ENCODE results near the gene WSCD1.

Gene WSCD1

GRCh38 chr17:6085812-6086211, 15.6 kb downstream of the WSCD1 start:
- no peak for DNase-seq (ENCODE audit: low read depth, low spot score)

DNA sequence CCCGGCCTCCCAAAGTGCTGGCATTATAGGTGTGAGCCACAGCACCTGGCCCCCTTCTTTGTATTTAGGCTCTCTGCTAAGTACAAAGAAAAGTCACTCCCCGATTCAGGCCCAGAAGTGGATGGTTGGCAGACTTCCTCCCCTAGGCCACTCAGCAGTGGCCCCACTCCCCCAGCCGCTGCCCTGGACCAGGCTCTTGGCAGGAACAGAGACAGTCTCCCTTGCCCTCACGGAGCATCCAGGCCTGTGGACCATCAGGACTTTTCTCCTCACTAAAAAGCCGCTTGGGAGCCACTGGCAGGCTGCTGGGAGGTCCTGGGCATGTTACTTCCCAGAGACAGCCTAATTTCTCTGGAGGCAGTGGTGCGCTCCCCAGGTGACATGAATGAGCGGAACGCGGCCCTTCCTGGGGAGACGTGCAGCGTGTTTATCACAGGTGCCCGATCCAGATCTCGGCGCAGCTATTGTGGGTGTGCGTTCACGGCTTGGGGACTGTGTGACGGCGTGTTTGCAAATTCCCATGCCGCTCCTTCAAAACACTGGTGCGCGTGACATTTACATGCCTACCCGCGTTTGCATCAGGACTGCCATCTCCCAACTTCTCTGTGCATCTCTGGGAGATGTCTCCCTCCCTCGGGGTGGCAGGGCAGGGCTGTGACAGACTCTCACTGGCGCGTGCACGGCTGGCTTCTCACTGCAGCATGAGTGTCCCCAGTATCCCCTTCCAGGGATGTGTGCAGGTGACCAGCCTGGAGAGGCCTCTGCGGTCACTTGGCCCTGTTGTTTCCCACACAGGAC, 16.6 kb downstream of the WSCD1 start:
- no peak for DNase-seq (ENCODE audit: low read depth, low spot score)

DNA sequence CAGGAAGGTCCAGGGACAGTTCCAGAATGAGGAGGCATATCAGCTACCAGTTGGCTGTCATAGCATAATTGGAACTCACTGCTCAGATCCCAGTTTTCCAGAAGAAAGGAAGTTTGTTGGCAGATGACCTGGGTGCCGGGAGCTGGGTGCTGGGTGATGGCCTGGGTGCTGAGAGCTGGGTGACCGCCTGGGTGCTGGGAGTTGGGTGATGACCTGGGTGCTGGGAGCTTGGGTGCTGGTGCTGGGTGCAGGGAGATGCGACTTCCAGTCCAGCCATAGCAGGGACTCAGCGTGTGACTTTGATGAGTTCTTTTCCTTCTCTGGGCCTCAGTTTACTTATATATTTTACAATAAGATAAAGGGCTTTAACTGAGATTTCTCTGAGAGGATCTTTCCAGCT, 18.0 kb downstream of the WSCD1 start:
- no peak for DNase-seq (ENCODE audit: low read depth, low spot score)

- no peak for DNase-seq (ENCODE audit: low read depth, low spot score)
These were observed 20.1 kb downstream of the WSCD1 start for GRCh38 chr17:6090253-6090652.

DNA sequence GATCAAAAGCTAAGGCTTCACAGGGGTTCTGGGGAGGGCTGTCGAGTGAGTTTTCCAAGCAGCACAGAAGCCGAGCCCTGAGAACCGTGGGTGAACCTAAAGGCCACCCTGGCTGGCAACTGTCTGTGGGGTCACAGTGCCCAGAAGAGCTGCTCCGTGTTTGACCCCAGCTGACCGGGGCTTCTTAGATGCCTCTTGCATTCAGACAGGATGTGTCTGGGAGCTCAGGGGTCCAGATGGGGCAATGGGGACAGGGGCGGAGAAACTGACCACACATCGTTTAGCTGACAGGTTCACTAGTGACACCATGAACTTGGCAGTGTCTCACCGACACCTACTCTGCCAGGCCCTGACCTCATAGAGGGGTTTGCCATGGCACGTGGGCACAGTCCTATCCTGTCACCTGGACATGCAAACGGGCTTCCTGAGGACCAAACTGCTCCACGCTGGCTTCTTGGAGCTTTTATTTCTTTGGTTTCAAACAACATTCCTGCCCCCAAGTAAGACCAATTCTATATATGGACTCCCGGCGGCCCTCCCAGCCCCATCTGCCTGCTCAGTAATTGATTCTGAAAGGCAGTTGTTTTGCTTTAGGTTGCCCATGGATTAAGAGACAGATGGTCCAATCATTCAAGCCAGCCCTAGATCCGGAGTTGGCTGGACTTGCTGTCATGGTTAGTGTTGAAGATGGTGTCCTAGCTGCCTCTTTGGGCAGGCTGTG, 22.2 kb downstream of the WSCD1 start:
- no peak for DNase-seq (ENCODE audit: low read depth, low spot score)

GRCh38 chr17:6092903-6093468, 22.8 kb downstream of the WSCD1 start:
- no peak for DNase-seq (ENCODE audit: low read depth, low spot score)

GRCh38 chr17:6094453-6094852, 24.3 kb downstream of the WSCD1 start:
- no peak for DNase-seq (ENCODE audit: low read depth, low spot score)

DNA sequence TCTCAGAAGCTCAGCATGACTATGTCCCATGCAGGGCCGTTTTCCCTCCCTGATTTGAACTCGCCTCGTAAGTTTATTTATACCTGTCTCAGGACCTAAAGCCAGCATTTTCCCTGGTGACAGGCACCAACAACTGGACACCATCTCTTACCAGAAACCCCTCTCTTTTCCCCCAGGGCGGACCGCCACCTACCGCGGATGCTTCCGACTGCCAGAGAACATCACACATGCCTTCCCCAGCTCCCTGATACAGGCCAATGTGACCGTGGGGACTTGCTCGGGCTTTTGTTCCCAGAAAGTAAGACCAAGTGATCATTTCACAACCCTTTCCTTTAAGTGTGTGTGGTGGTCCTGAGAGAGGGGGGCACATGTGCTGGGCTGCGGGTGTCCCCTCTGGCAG, 24.7 kb downstream of the WSCD1 start:
- no peak for DNase-seq (ENCODE audit: low read depth, low spot score)

DNA sequence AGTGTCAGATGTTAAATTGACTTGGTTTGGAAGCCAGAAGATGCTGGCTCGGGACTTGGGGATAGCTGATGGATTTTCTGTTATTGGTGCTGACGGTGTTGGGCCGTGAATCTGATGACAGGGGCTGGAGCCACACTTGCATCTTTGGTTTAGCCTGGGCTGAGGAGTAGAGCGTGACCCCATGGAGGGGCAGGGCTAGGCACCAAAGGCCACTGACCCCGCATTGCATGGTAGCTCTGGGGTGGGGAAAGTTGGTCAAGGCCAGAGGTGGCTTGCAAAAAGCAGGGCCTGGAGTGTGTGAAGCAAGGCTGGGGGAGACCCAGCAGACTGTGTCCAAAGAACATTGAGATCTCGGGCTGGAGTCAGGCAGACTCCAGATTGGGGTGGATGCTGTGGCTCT, 25.3 kb downstream of the WSCD1 start:
- DNase-seq (ENCODE audit: low read depth, low spot score): no peak

DNA sequence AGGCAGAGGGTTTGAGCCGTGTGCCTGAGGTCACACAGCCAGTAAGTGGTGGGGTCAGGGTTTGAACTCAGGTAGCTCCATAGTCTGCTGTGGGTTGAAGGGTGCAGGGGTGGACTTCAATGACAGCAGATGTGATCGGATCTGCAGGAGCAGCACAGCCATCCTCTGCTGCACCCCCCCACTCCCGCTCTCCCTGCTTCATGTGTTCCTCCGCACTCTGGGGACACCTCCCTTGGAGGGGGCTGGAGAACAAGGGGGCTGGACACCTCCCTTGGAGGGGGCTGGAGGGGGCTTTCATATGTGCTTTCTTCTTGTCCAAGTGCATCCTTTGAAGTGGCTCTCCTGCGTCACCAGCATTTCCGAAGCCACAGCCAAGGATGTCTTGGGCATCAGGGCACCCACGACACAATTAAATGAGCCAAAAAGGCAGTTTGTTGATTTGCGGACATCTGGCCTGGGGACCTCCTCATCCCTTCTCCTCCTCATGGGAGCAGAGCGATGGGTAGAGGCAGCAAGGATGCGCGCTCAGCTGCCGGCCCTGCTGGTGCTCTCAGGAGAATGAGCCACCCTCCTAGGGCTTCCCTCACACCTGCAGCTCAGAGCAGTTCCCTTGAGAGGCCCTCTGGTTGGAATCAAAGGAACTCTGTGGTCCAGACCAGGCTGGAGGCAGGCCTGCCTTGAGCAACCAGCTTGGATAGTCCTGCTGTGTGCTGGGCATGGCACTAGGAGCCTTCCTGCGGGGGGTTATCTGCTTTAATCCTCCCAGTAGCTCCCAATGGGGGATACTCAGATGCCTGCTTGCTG, 26.2 kb downstream of the WSCD1 start:
- no peak for DNase-seq (ENCODE audit: low read depth, low spot score)

GRCh38 chr17:6097005-6097279, 26.8 kb downstream of the WSCD1 start:
- DNase-seq (ENCODE audit: low read depth, low spot score): no peak

- DNase-seq (ENCODE audit: low read depth, low spot score): no peak
These were observed 28.1 kb downstream of the WSCD1 start for GRCh38 chr17:6098050-6098822.

GRCh38 chr17:6098823-6099180, 28.6 kb downstream of the WSCD1 start:
- no peak for DNase-seq (ENCODE audit: low read depth, low spot score)

- DNase-seq (ENCODE audit: low read depth, low spot score): no peak
These were observed 29.3 kb downstream of the WSCD1 start for GRCh38 chr17:6099492-6099891.

DNA sequence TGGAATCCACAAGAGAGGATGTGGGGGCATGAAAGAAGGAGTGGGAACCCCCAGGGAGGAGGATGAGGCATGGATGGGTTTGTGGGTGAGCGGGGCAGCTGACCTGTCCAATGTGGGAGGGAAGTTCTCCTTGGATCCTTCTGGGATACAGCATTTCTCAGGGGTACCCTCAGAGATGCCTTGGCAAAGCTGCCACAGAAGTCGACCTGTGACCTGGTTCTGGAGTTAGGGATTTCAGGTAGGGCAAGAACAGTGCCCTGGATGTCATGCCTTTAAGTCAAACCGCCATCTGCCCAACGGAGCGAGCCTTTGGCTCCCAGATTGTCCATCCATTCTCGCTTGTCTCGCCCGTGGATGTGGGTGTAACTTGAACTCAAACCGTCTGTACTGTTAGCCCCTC, 30.0 kb downstream of the WSCD1 start:
- no peak for DNase-seq (ENCODE audit: low read depth, low spot score)

- no peak for DNase-seq (ENCODE audit: low read depth, low spot score)
These were observed 30.8 kb downstream of the WSCD1 start for GRCh38 chr17:6100891-6101500.

DNA sequence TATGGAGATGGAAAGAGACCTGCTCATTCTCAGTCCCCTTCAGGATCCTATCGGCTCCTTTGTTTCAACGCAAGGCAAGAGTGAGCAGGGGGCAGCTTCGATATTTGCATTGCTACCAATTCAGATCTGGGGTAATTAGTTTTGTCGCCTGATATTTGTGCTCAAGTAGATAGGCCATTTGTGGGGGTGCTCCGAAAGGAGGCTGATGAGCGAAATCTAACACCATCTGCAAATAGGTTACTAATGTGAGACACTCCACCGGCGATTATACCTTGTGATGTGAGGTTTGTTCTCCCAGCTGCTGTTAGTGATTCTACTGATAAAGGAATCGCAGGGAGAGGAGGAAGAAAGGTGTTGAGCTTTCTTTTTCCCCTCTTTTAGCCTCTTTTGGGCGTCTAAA, 31.5 kb downstream of the WSCD1 start:
- no peak for DNase-seq (ENCODE audit: low read depth, low spot score)

DNA sequence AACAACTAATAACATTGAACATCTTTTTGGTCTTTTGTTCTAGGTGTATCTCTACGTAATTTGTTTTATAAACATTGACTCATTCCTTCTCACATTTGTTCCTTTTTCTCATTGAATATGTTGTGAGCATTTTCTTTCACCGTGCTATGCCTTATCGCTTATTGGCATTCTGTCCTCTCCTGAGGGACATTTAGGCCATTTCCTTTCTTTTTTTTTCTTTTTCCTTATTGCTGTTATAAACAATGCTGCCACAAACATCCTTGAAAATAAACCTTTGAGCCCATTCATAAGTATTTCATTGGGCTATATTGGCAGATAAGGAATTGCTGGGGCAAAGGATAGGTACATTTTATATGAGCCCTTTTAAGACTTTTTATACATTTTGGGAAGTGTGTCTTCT, 32.4 kb downstream of the WSCD1 start:
- DNase-seq (ENCODE audit: low read depth, low spot score): no peak

GRCh38 chr17:6104956-6105648, 34.9 kb downstream of the WSCD1 start:
- DNase-seq (ENCODE audit: low read depth, low spot score): no peak

GRCh38 chr17:6105649-6106007, 35.4 kb downstream of the WSCD1 start:
- no peak for DNase-seq (ENCODE audit: low read depth, low spot score)

DNA sequence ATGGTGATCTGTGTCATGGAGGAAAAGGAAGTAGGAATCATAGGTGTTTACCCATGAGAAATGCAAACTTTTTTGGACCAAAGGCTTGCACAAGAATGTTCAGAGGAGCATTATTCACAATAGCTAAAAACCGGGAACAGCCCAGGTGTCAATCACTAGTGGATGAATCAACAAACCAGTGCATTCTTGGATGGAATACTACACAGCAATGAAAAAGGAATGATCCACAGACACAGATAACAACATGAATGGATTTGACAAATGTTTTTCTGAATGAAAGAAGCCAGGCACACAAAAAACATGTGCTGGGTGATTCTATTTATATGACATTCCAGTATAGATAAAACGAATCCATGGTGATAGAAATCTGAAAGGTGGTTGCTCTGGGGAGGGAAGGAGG, 36.0 kb downstream of the WSCD1 start:
- no peak for DNase-seq (ENCODE audit: low read depth, low spot score)

Measured in smooth muscle cell of the brain vasculature (primary cell).